Keratinocyte (primary cell): ENCODE measurements around the gene STX17. TPM values are rescaled to one million over a fixed set of nuclear protein-coding genes. Genes with fewer than 3 reads are reported as not detected.

ENCODE experiments used
- DNase-seq: peaks from one replicate; pipeline ENCODE4 v3.0.0-alpha.2; 2011; ENCODE audit warnings: low read depth, missing footprints, low spot score
- FAIRE-seq: peaks from 2 replicates; lab custom pipeline; 2011; peaks lifted over from hg19 to GRCh38; lab: Jason Lieb, UNC
- H2AFZ ChIP-seq: 2 replicates; pipeline ENCODE4 v1.6.0; 2012; ENCODE audit warnings: low read length, control low read depth, inconsistent platforms; ENCODE audit not compliant: control insufficient read depth
- H3K27ac ChIP-seq: 2 replicates; pipeline ENCODE4 v1.5.1; 2011; ENCODE audit warnings: low read length; ENCODE audit not compliant: control insufficient read depth, insufficient read depth
- H3K27me3 ChIP-seq: 3 replicates; pipeline ENCODE4 v1.6.0; 2011; ENCODE audit warnings: low read length; ENCODE audit not compliant: control insufficient read depth, insufficient read depth; ENCODE audit errors: extremely low read depth
- H3K36me3 ChIP-seq, 2 experiments: 2 replicates in 1 of 2; 3 replicates in 1 of 2; pipeline ENCODE4 v1.5.1; 2011; ENCODE audit warnings: low read length in 2 of 2, mild to moderate bottlenecking in 1 of 2; ENCODE audit not compliant: control insufficient read depth in 2 of 2, insufficient read depth in 2 of 2; ENCODE audit errors: extremely low read depth in 1 of 2
- H3K4me1 ChIP-seq: 3 replicates; pipeline ENCODE4 v1.5.1; 2011; ENCODE audit warnings: low read length; ENCODE audit not compliant: control insufficient read depth, insufficient read depth; ENCODE audit errors: extremely low read depth
- H3K4me2 ChIP-seq: 3 replicates; pipeline ENCODE4 v1.6.0; 2011; ENCODE audit warnings: low read depth, low read length; ENCODE audit not compliant: control insufficient read depth, insufficient read depth; ENCODE audit errors: extremely low read depth
- H3K4me3 ChIP-seq, 3 experiments: fragments of 200-600 bp in 1 of 3; sonication (generic) in 1 of 3; 2 replicates in 2 of 3; 3 replicates in 1 of 3; pipeline ENCODE4 v1.5.1; 2011 to 2016; ENCODE audit warnings: low read length in 3 of 3, mild to moderate bottlenecking in 3 of 3, control low read depth in 2 of 3, inconsistent platforms in 1 of 3, low read depth in 1 of 3, mixed read lengths in 1 of 3, mixed run types in 1 of 3, moderate library complexity in 1 of 3; ENCODE audit not compliant: control insufficient read depth in 2 of 3, insufficient read depth in 2 of 3; ENCODE audit errors: extremely low read depth in 1 of 3
- H3K79me2 ChIP-seq: 2 replicates; pipeline ENCODE4 v1.6.0; 2012; ENCODE audit warnings: low read length; ENCODE audit not compliant: control insufficient read depth, insufficient read depth
- H3K9ac ChIP-seq: 3 replicates; pipeline ENCODE4 v1.6.0; 2011; ENCODE audit warnings: low read length; ENCODE audit not compliant: control insufficient read depth, insufficient read depth; ENCODE audit errors: extremely low read depth
- H3K9me1 ChIP-seq: 3 replicates; pipeline ENCODE4 v1.6.0; 2011; ENCODE audit warnings: low read length; ENCODE audit not compliant: control insufficient read depth, insufficient read depth; ENCODE audit errors: extremely low read depth
- H3K9me3 ChIP-seq: 2 replicates; pipeline ENCODE4 v1.5.1; 2012; ENCODE audit warnings: low read depth, low read length; ENCODE audit not compliant: control insufficient read depth
- H4K20me1 ChIP-seq: 3 replicates; pipeline ENCODE4 v1.6.0; 2011; ENCODE audit warnings: low read length; ENCODE audit not compliant: control insufficient read depth, insufficient read depth; ENCODE audit errors: extremely low read depth
- CTCF ChIP-seq, 3 experiments: IDR thresholded peaks in 1 of 3; conservative IDR thresholded peaks in 1 of 3; optimal IDR thresholded peaks in 1 of 3; 2 replicates in 2 of 3; 3 replicates in 1 of 3; pipeline versions ENCODE3 to v1.5.1; 2011; ENCODE audit warnings: low read length in 3 of 3, mild to moderate bottlenecking in 3 of 3, moderate library complexity in 2 of 3, control low read depth in 1 of 3, inconsistent platforms in 1 of 3; ENCODE audit not compliant: insufficient read depth in 2 of 3; ENCODE audit errors: extremely low read depth in 1 of 3
- EZH2 ChIP-seq: IDR thresholded peaks from one replicate; pipeline ENCODE4 v1.6.1; 2012; ENCODE audit warnings: inconsistent platforms, mild to moderate bottlenecking, low read length, moderate library complexity
- dilution Hi-C: fragments of 300-500 bp; cut with MboI; formaldehyde crosslinking; loops from one replicate; pipeline ENCODE4 v1.7.0; 2020; ENCODE audit warnings: low sequenced_read_pairs; ENCODE audit not compliant: extremely low pct_ligation_motif_present
- polyA plus RNA-seq, 5 experiments: library from polyadenylated mRNA; depleted of rRNA in 3 of 5; stranded (reverse) in 3 of 5; stranded (forward) in 1 of 5; unstranded in 1 of 5; fragments of >200 nt; gene quantifications; 1 replicate in 1 of 5; 2 replicates in 3 of 5; 3 replicates in 1 of 5; pipeline versions ENCODE4 v1.2.1 to v1.2.3, GENCODE V29; 2011 to 2012; ENCODE audit warnings: missing spikeins in 2 of 5, low read depth in 1 of 5, low replicate concordance in 1 of 5

Gene STX17
- polyA plus RNA-seq, 1 donor (not counting 4 experiments of a cell fraction or from before 2014, with no cell fraction given): 12.6 TPM

DNA sequence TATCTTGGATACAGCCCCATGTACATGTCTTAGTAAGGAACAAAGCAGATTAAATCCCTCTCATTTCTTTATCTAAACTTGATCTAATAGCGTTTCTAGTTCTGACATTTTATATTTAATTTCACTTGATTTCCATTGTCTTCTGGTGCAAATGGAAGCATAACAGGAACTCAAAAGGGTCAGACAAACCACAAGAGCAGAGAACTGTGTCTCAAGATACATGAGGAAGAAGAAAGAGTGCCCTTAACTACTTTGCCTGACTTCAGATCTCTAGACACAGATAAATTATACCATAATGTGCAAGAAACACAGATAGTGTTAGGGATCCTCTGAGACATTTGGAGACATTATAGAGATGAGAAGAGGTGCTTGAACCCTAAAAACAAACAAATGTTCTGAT lies 20.7 kb upstream of the STX17 start:
- dilution Hi-C loops: no loop called here
- DNase-seq (no peak), FAIRE-seq (no peak)
- no peak overlapping the region for H3K9ac ChIP-seq
- no peaks in the 10 kb centered on the region for H3K36me3 ChIP-seq
- no peak for TF ChIP-seq EZH2
- TF ChIP-seq CTCF (optimal IDR thresholded peaks at IDR 0.05 in 1 of 3, IDR thresholded peaks at IDR 0.05 in 1 of 3, conservative IDR thresholded peaks at IDR 0.05 in 1 of 3; ENCODE audit: extremely low read depth in 1 of 3, insufficient read depth in 2 of 3, low read length in 3 of 3): no peak
- no peaks in the 10 kb centered on the region for H4K20me1 ChIP-seq
- H2AFZ ChIP-seq: no peak overlapping the region
- H3K9me3 ChIP-seq: no peaks in the 10 kb centered on the region
- no peaks in the 10 kb centered on the region for H3K4me1 ChIP-seq
- H3K9me1 ChIP-seq: no peaks in the 10 kb centered on the region
- H3K27me3 ChIP-seq: no peaks in the 10 kb centered on the region
- no peaks in the 10 kb centered on the region for H3K79me2 ChIP-seq
- no peak overlapping the region for H3K4me2 ChIP-seq
- H3K27ac ChIP-seq: no peak overlapping the region
- H3K4me3 ChIP-seq: no peak overlapping the region

DNA sequence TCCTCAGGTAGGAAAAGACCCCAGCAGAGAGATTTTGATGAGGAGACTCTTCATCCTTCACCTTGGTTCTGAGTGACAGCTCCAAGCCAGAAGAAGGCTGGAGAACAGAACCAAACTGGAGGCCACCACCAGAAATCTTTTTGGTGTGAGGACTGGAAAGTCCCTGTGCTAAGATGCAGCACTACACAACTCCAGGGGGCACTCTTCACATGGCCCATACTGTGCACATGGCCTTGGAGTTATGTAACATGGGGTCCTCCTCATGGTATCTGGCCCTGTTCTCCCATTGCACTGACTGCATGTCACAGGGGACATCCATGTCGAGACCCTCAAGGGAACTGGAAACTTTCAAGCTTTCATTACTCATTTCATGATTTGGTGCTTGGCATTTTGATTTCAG lies 17.3 kb upstream of the STX17 start:
- Histone ChIP-seq H3K9me3 (no peaks in the 10 kb centered on the region), H3K4me3 (no peak overlapping the region), H3K9me1 (no peaks in the 10 kb centered on the region), H3K79me2 (no peaks in the 10 kb centered on the region), H3K4me1 (no peaks in the 10 kb centered on the region), H2AFZ (no peak overlapping the region), H3K9ac (no peak overlapping the region), H3K27ac (no peak overlapping the region), H3K4me2 (no peak overlapping the region), H3K36me3 (no peaks in the 10 kb centered on the region), H4K20me1 (no peaks in the 10 kb centered on the region), H3K27me3 (no peaks in the 10 kb centered on the region)
- TF ChIP-seq CTCF (optimal IDR thresholded peaks at IDR 0.05 in 1 of 3, IDR thresholded peaks at IDR 0.05 in 1 of 3, conservative IDR thresholded peaks at IDR 0.05 in 1 of 3; ENCODE audit: extremely low read depth in 1 of 3, insufficient read depth in 2 of 3, low read length in 3 of 3) (peak in 1 of 3 experiments; percentile 25), EZH2 (no peak)
- DNase-seq: no peak
- no peak for FAIRE-seq
- dilution Hi-C loops: no loop called here
